ENCODE results near the gene LILRA1.
"Not testable (repeated sequence)": the region's sequence is repeated elsewhere in the genome, so short reads cannot be mapped to it uniquely, and the experiment has no call there.

The LILRA1 gene
- 0 to 0.39 (median 0.17) reads per million in 3 donors for total RNA-seq

GRCh38 chr19:54593445-54593844 is at the start of gene LILRA1:
Gene LILRA1 (plus strand): TSS chr19:54593632. CDS start chr19:54594245, 613 bp downstream.
- not testable (repeated sequence) for H3K9me3 ChIP-seq (ENCODE audit: control insufficient read depth, low read length); DNase-seq; H3K27me3 ChIP-seq (replicated peaks; ENCODE audit: control insufficient read depth, insufficient read depth, low read length, poor library complexity, severe bottlenecking); H3K27ac ChIP-seq (ENCODE audit: insufficient read depth, low read length, poor library complexity, severe bottlenecking); H3K4me1 ChIP-seq (ENCODE audit: control insufficient read depth, insufficient read depth, low read length, poor library complexity, severe bottlenecking); H3K4me3 ChIP-seq (ENCODE audit: insufficient read depth, low read depth, low read length, poor library complexity, severe bottlenecking); H3K36me3 ChIP-seq (ENCODE audit: control insufficient read depth, insufficient read depth, low read length)

- no peaks in the 10 kb centered on the region for H3K4me1 ChIP-seq (ENCODE audit: control insufficient read depth, insufficient read depth, low read length, poor library complexity, severe bottlenecking)
- no peak for DNase-seq
- H3K27me3 ChIP-seq (replicated peaks; ENCODE audit: control insufficient read depth, insufficient read depth, low read length, poor library complexity, severe bottlenecking), result no peaks in the 10 kb centered on the region
- H3K36me3 ChIP-seq (ENCODE audit: control insufficient read depth, insufficient read depth, low read length), result no peaks in the 10 kb centered on the region
- no peak overlapping the region for H3K4me3 ChIP-seq (ENCODE audit: insufficient read depth, low read depth, low read length, poor library complexity, severe bottlenecking)
- no peak overlapping the region for H3K27ac ChIP-seq (ENCODE audit: insufficient read depth, low read length, poor library complexity, severe bottlenecking)
- no peaks in the 10 kb centered on the region for H3K9me3 ChIP-seq (ENCODE audit: control insufficient read depth, low read length)
Measured at GRCh38 chr19:54548806-54549205, 44.6 kb upstream of the LILRA1 start.

- no peaks in the 10 kb centered on the region for H3K9me3 ChIP-seq (ENCODE audit: control insufficient read depth, low read length)
- no peak for DNase-seq
- H3K36me3 ChIP-seq (ENCODE audit: control insufficient read depth, insufficient read depth, low read length), result no peaks in the 10 kb centered on the region
- H3K4me3 ChIP-seq (ENCODE audit: insufficient read depth, low read depth, low read length, poor library complexity, severe bottlenecking), result no peak overlapping the region
- H3K27me3 ChIP-seq (replicated peaks; ENCODE audit: control insufficient read depth, insufficient read depth, low read length, poor library complexity, severe bottlenecking), result no peaks in the 10 kb centered on the region
- H3K4me1 ChIP-seq (ENCODE audit: control insufficient read depth, insufficient read depth, low read length, poor library complexity, severe bottlenecking), result no peaks in the 10 kb centered on the region
- no peak overlapping the region for H3K27ac ChIP-seq (ENCODE audit: insufficient read depth, low read length, poor library complexity, severe bottlenecking)
Measured at GRCh38 chr19:54549224-54549623, 44.2 kb upstream of the LILRA1 start.

- no peaks in the 10 kb centered on the region for H3K9me3 ChIP-seq (ENCODE audit: control insufficient read depth, low read length)
- H3K27me3 ChIP-seq (replicated peaks; ENCODE audit: control insufficient read depth, insufficient read depth, low read length, poor library complexity, severe bottlenecking), result no peaks in the 10 kb centered on the region
- H3K4me3 ChIP-seq (ENCODE audit: insufficient read depth, low read depth, low read length, poor library complexity, severe bottlenecking), result no peak overlapping the region
- no peaks in the 10 kb centered on the region for H3K4me1 ChIP-seq (ENCODE audit: control insufficient read depth, insufficient read depth, low read length, poor library complexity, severe bottlenecking)
- no peak for DNase-seq
- H3K36me3 ChIP-seq (ENCODE audit: control insufficient read depth, insufficient read depth, low read length), result no peaks in the 10 kb centered on the region
- no peak overlapping the region for H3K27ac ChIP-seq (ENCODE audit: insufficient read depth, low read length, poor library complexity, severe bottlenecking)
Measured at GRCh38 chr19:54551293-54551692, 42.1 kb upstream of the LILRA1 start.

GRCh38 chr19:54551950-54552912 is 41.2 kb upstream of the LILRA1 start:
- Histone ChIP-seq H3K9me3 (ENCODE audit: control insufficient read depth, low read length) (no peaks in the 10 kb centered on the region), H3K4me3 (ENCODE audit: insufficient read depth, low read depth, low read length, poor library complexity, severe bottlenecking) (no peak overlapping the region), H3K36me3 (ENCODE audit: control insufficient read depth, insufficient read depth, low read length) (no peaks in the 10 kb centered on the region), H3K4me1 (ENCODE audit: control insufficient read depth, insufficient read depth, low read length, poor library complexity, severe bottlenecking) (no peaks in the 10 kb centered on the region), H3K27ac (ENCODE audit: insufficient read depth, low read length, poor library complexity, severe bottlenecking) (no peak overlapping the region), H3K27me3 (replicated peaks; ENCODE audit: control insufficient read depth, insufficient read depth, low read length, poor library complexity, severe bottlenecking) (no peaks in the 10 kb centered on the region)
- DNase-seq, result no peak

GRCh38 chr19:54552913-54553310 is 40.5 kb upstream of the LILRA1 start:
- no peaks in the 10 kb centered on the region for H3K4me1 ChIP-seq (ENCODE audit: control insufficient read depth, insufficient read depth, low read length, poor library complexity, severe bottlenecking)
- no peak overlapping the region for H3K27ac ChIP-seq (ENCODE audit: insufficient read depth, low read length, poor library complexity, severe bottlenecking)
- DNase-seq, result no peak
- H3K36me3 ChIP-seq (ENCODE audit: control insufficient read depth, insufficient read depth, low read length), result no peaks in the 10 kb centered on the region
- H3K4me3 ChIP-seq (ENCODE audit: insufficient read depth, low read depth, low read length, poor library complexity, severe bottlenecking), result no peak overlapping the region
- no peaks in the 10 kb centered on the region for H3K27me3 ChIP-seq (replicated peaks; ENCODE audit: control insufficient read depth, insufficient read depth, low read length, poor library complexity, severe bottlenecking)
- H3K9me3 ChIP-seq (ENCODE audit: control insufficient read depth, low read length), result no peaks in the 10 kb centered on the region

GRCh38 chr19:54554006-54554405 is 39.4 kb upstream of the LILRA1 start:
- no peak for DNase-seq
- Histone ChIP-seq H3K27ac (ENCODE audit: insufficient read depth, low read length, poor library complexity, severe bottlenecking) (no peak overlapping the region), H3K36me3 (ENCODE audit: control insufficient read depth, insufficient read depth, low read length) (no peaks in the 10 kb centered on the region), H3K4me3 (ENCODE audit: insufficient read depth, low read depth, low read length, poor library complexity, severe bottlenecking) (no peak overlapping the region), H3K4me1 (ENCODE audit: control insufficient read depth, insufficient read depth, low read length, poor library complexity, severe bottlenecking) (no peaks in the 10 kb centered on the region), H3K27me3 (replicated peaks; ENCODE audit: control insufficient read depth, insufficient read depth, low read length, poor library complexity, severe bottlenecking) (no peaks in the 10 kb centered on the region), H3K9me3 (ENCODE audit: control insufficient read depth, low read length) (no peaks in the 10 kb centered on the region)

GRCh38 chr19:54554896-54555295 is 38.5 kb upstream of the LILRA1 start:
- Histone ChIP-seq H3K27me3 (replicated peaks; ENCODE audit: control insufficient read depth, insufficient read depth, low read length, poor library complexity, severe bottlenecking) (no peaks in the 10 kb centered on the region), H3K4me3 (ENCODE audit: insufficient read depth, low read depth, low read length, poor library complexity, severe bottlenecking) (no peak overlapping the region), H3K36me3 (ENCODE audit: control insufficient read depth, insufficient read depth, low read length) (no peaks in the 10 kb centered on the region), H3K4me1 (ENCODE audit: control insufficient read depth, insufficient read depth, low read length, poor library complexity, severe bottlenecking) (no peaks in the 10 kb centered on the region), H3K27ac (ENCODE audit: insufficient read depth, low read length, poor library complexity, severe bottlenecking) (no peak overlapping the region), H3K9me3 (ENCODE audit: control insufficient read depth, low read length) (no peaks in the 10 kb centered on the region)
- no peak for DNase-seq

GRCh38 chr19:54556194-54556593 is 37.2 kb upstream of the LILRA1 start:
- no peak overlapping the region for H3K27ac ChIP-seq (ENCODE audit: insufficient read depth, low read length, poor library complexity, severe bottlenecking)
- H3K4me3 ChIP-seq (ENCODE audit: insufficient read depth, low read depth, low read length, poor library complexity, severe bottlenecking), result no peak overlapping the region
- no peaks in the 10 kb centered on the region for H3K9me3 ChIP-seq (ENCODE audit: control insufficient read depth, low read length)
- no peaks in the 10 kb centered on the region for H3K27me3 ChIP-seq (replicated peaks; ENCODE audit: control insufficient read depth, insufficient read depth, low read length, poor library complexity, severe bottlenecking)
- DNase-seq, result no peak
- no peaks in the 10 kb centered on the region for H3K4me1 ChIP-seq (ENCODE audit: control insufficient read depth, insufficient read depth, low read length, poor library complexity, severe bottlenecking)
- H3K36me3 ChIP-seq (ENCODE audit: control insufficient read depth, insufficient read depth, low read length), result no peaks in the 10 kb centered on the region

- Histone ChIP-seq H3K9me3 (ENCODE audit: control insufficient read depth, low read length) (no peaks in the 10 kb centered on the region), H3K4me1 (ENCODE audit: control insufficient read depth, insufficient read depth, low read length, poor library complexity, severe bottlenecking) (no peaks in the 10 kb centered on the region), H3K27ac (ENCODE audit: insufficient read depth, low read length, poor library complexity, severe bottlenecking) (no peak overlapping the region), H3K4me3 (ENCODE audit: insufficient read depth, low read depth, low read length, poor library complexity, severe bottlenecking) (no peak overlapping the region), H3K36me3 (ENCODE audit: control insufficient read depth, insufficient read depth, low read length) (no peaks in the 10 kb centered on the region), H3K27me3 (replicated peaks; ENCODE audit: control insufficient read depth, insufficient read depth, low read length, poor library complexity, severe bottlenecking) (no peaks in the 10 kb centered on the region)
- DNase-seq, result no peak
Measured at GRCh38 chr19:54558339-54558738, 35.1 kb upstream of the LILRA1 start.

Data from effector memory CD4-positive, alpha-beta T cell (primary cell).